ENCODE measurements around the gene GPR33. TPM values are rescaled to one million over a fixed set of nuclear protein-coding genes. Genes with fewer than 3 reads are reported as not detected.

GPR33 gene
- total and polyA plus RNA-seq, 2 of the 8 experiments (the other 6 are each of a cell fraction or from before 2014, with no cell fraction given) = not detected

DNA sequence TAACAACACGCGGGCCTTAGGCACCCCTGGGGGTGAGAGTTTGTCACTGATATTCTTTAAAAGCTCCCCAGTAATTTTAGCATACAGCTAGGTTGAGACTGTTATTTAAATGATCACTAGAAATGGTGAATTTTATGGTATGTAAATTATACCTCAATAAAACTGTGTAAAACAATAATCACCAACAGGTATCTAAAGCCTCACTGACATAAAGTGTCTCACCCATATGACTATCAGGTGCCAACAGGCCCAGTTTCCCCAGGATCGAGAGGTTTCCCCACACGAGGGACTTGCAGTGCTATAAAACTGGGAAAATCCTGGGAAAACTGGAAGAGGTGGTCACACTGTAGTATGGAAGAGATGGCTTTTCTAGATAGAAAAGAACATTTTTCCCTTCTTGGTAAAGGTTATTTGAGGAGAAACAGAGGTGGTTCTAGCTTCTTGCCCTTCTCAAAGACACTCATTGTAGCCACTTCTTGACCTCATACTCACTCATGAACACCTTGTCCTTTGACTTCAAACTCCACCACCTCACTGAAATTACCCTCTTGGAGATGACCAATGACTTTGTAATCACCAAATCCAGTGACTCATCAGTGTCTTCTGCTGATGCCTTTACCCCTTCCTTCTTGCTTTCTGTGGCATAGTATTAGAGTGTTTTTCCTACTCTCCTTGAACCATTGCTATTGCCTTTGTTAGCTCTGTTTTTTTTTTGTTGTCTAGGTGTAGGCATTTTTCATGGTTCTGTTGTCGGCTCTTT, 48.5 kb upstream of the GPR33 start (continued):
- TF ChIP-seq YY1 (IDR thresholded peaks at IDR 0.05; ENCODE audit: low read depth, low read length) (no peak), RNF2 (IDR thresholded peaks at IDR 0.05; ENCODE audit: borderline replicate concordance, low read depth, low read length, missing control alignments, poor library complexity, severe bottlenecking) (no peak), ASH2L (IDR thresholded peaks at IDR 0.05; ENCODE audit: low read length) (no peak), KDM5A (IDR thresholded peaks at IDR 0.05; ENCODE audit: low read length) (no peak), RFX5 (IDR thresholded peaks at IDR 0.05; ENCODE audit: borderline replicate concordance, low read depth, low read length) (no peak)
- TF ChIP-seq, protein P1, sequence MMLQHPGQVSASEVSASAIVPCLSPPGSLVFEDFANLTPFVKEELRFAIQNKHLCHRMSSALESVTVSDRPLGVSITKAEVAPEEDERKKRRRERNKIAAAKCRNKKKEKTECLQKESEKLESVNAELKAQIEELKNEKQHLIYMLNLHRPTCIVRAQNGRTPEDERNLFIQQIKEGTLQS (IDR thresholded peaks at IDR 0.05; ENCODE audit: insufficient read depth, low read depth, low read length) = no peak

Data from H1 (cell line).